NCI-H2227 (cell line): ENCODE measurements around the gene HPSE2.

ENCODE experiments used
- DNase-seq: peaks from one replicate; lab custom pipeline; 2025; ENCODE audit not compliant: unreplicated experiment; lab: John Stamatoyannopoulos, UW

Gene HPSE2

GRCh38 chr10:98445200-98445812 is 790.3 kb downstream of the HPSE2 start:
- no peak for DNase-seq

GRCh38 chr10:98444314-98445006 is 791.2 kb downstream of the HPSE2 start:
- no peak for DNase-seq

- no peak for DNase-seq
These were observed 796.9 kb downstream of the HPSE2 start for GRCh38 chr10:98438715-98439114.

GRCh38 chr10:98436704-98437103 is 798.9 kb downstream of the HPSE2 start:
- DNase-seq = no peak

- DNase-seq = no peak
These were observed 800.5 kb downstream of the HPSE2 start for GRCh38 chr10:98435178-98435577.

- no peak for DNase-seq
These were observed 801.5 kb downstream of the HPSE2 start for GRCh38 chr10:98433881-98434732.

GRCh38 chr10:98433371-98433770 is 802.3 kb downstream of the HPSE2 start:
- DNase-seq = no peak

GRCh38 chr10:98432330-98432729 is 803.3 kb downstream of the HPSE2 start:
- no peak for DNase-seq

- DNase-seq = no peak
These were observed 804.6 kb downstream of the HPSE2 start for GRCh38 chr10:98431016-98431415.

- DNase-seq = no peak
These were observed 805.2 kb downstream of the HPSE2 start for GRCh38 chr10:98430427-98430826.

- DNase-seq = no peak
These were observed 806.2 kb downstream of the HPSE2 start for GRCh38 chr10:98429320-98430072.

GRCh38 chr10:98427011-98427515 is 808.6 kb downstream of the HPSE2 start:
- no peak for DNase-seq

GRCh38 chr10:98425511-98426352 is 809.9 kb downstream of the HPSE2 start:
- DNase-seq = no peak

GRCh38 chr10:98424295-98425254 is 811.1 kb downstream of the HPSE2 start:
- no peak for DNase-seq

- DNase-seq = no peak
These were observed 811.9 kb downstream of the HPSE2 start for GRCh38 chr10:98423691-98424120.

- DNase-seq = no peak
These were observed 813.5 kb downstream of the HPSE2 start for GRCh38 chr10:98422182-98422581.

- no peak for DNase-seq
These were observed 814.9 kb downstream of the HPSE2 start for GRCh38 chr10:98420786-98421185.

- no peak for DNase-seq
These were observed 816.0 kb downstream of the HPSE2 start for GRCh38 chr10:98419469-98420261.
